ENCODE data around the gene EREG.
A peak's percentile ranks its signal among the peaks of the same experiment; 100 is the strongest.

The EREG gene

GRCh38 chr4:74366367-74366911 lies 1.5 kb downstream of the EREG start:
- Mint-ChIP-seq H3K36me3 (peaks cover 0 to 3% of the 10 kb centered on the region in 2 donors), H3K27me3 (peaks cover 33 to 42% of the 10 kb centered on the region in 2 donors), H3K9me3 (no peaks in the 10 kb centered on the region), H3K27ac (no peak overlapping the region), H3K4me1 (peaks cover 15 to 19% of the 10 kb centered on the region in 2 donors), H3K4me3 (no peak overlapping the region)
- ATAC-seq (replicated peaks): no peak
- DNase-seq: no peak

- peaks cover 0 to 3% of the 10 kb centered on the region in 2 donors for H3K36me3 Mint-ChIP-seq
- H3K27ac Mint-ChIP-seq: no peak overlapping the region
- peaks cover 33 to 37% of the 10 kb centered on the region in 2 donors for H3K27me3 Mint-ChIP-seq
- H3K4me1 Mint-ChIP-seq: peaks cover 15 to 19% of the 10 kb centered on the region in 2 donors
- H3K4me3 Mint-ChIP-seq: no peak overlapping the region
- no peaks in the 10 kb centered on the region for H3K9me3 Mint-ChIP-seq
- DNase-seq: no peak
- ATAC-seq (replicated peaks): no peak
Measured at GRCh38 chr4:74367656-74368290, 2.8 kb downstream of the EREG start.

- ATAC-seq (replicated peaks) (no peak), DNase-seq (no peak)
- H3K36me3 Mint-ChIP-seq: no peaks in the 10 kb centered on the region
- peaks cover 15 to 19% of the 10 kb centered on the region in 2 donors for H3K4me1 Mint-ChIP-seq
- H3K27ac Mint-ChIP-seq: no peak overlapping the region
- peaks cover 28 to 30% of the 10 kb centered on the region in 2 donors for H3K27me3 Mint-ChIP-seq
- no peak overlapping the region for H3K4me3 Mint-ChIP-seq
- H3K9me3 Mint-ChIP-seq: no peaks in the 10 kb centered on the region
Measured at GRCh38 chr4:74368596-74368995, 3.7 kb downstream of the EREG start.

GRCh38 chr4:74369855-74370254 lies 4.9 kb downstream of the EREG start:
- H3K27me3 Mint-ChIP-seq: peaks cover 16 to 18% of the 10 kb centered on the region in 2 donors
- H3K9me3 Mint-ChIP-seq: no peaks in the 10 kb centered on the region
- no peaks in the 10 kb centered on the region for H3K36me3 Mint-ChIP-seq
- DNase-seq (no peak), ATAC-seq (replicated peaks) (no peak)
- H3K4me3 Mint-ChIP-seq: no peak overlapping the region
- H3K4me1 Mint-ChIP-seq: peaks cover 5 to 6% of the 10 kb centered on the region in 2 donors
- no peak overlapping the region for H3K27ac Mint-ChIP-seq

GRCh38 chr4:74370912-74371311 lies 6.0 kb downstream of the EREG start:
- H3K36me3 Mint-ChIP-seq: no peaks in the 10 kb centered on the region
- H3K9me3 Mint-ChIP-seq: no peaks in the 10 kb centered on the region
- H3K4me3 Mint-ChIP-seq: no peak overlapping the region
- no peaks in the 10 kb centered on the region for H3K4me1 Mint-ChIP-seq
- ATAC-seq (replicated peaks) (peak; percentile 95 to 97), DNase-seq (peak; percentile 15)
- no peak overlapping the region for H3K27ac Mint-ChIP-seq
- H3K27me3 Mint-ChIP-seq: peaks cover 7 to 11% of the 10 kb centered on the region in 2 donors

GRCh38 chr4:74374128-74374527 lies 9.2 kb downstream of the EREG start:
- no peak for DNase-seq
- Mint-ChIP-seq H3K4me3 (no peak overlapping the region), H3K9me3 (no peaks in the 10 kb centered on the region), H3K27ac (no peak overlapping the region), H3K4me1 (no peaks in the 10 kb centered on the region), H3K36me3 (no peaks in the 10 kb centered on the region), H3K27me3 (peaks cover 0 to 17% of the 10 kb centered on the region in 2 donors)
- ATAC-seq (replicated peaks): no peak

GRCh38 chr4:74374561-74375327 lies 9.8 kb downstream of the EREG start:
- no peaks in the 10 kb centered on the region for H3K9me3 Mint-ChIP-seq
- H3K27ac Mint-ChIP-seq: no peak overlapping the region
- H3K36me3 Mint-ChIP-seq: no peaks in the 10 kb centered on the region
- ATAC-seq (replicated peaks) (no peak), DNase-seq (no peak)
- no peak overlapping the region for H3K4me3 Mint-ChIP-seq
- peaks cover 0 to 17% of the 10 kb centered on the region in 2 donors for H3K27me3 Mint-ChIP-seq
- no peaks in the 10 kb centered on the region for H3K4me1 Mint-ChIP-seq

- Mint-ChIP-seq H3K27me3 (peaks cover 0 to 12% of the 10 kb centered on the region in 2 donors), H3K4me1 (no peaks in the 10 kb centered on the region), H3K4me3 (no peak overlapping the region), H3K27ac (no peak overlapping the region), H3K9me3 (no peaks in the 10 kb centered on the region), H3K36me3 (no peaks in the 10 kb centered on the region)
- DNase-seq (no peak), ATAC-seq (replicated peaks) (no peak)
Measured at GRCh38 chr4:74375824-74376426, 11.0 kb downstream of the EREG start.

- Mint-ChIP-seq H3K4me1 (no peaks in the 10 kb centered on the region), H3K9me3 (no peaks in the 10 kb centered on the region), H3K4me3 (no peak overlapping the region), H3K27ac (no peak overlapping the region), H3K36me3 (no peaks in the 10 kb centered on the region), H3K27me3 (peaks cover 0 to 6% of the 10 kb centered on the region in 2 donors)
- ATAC-seq (replicated peaks): peak; percentile 64 to 68
- no peak for DNase-seq
Measured at GRCh38 chr4:74376888-74377483, 12.0 kb downstream of the EREG start.

- ATAC-seq (replicated peaks) (no peak), DNase-seq (no peak)
- Mint-ChIP-seq H3K4me3 (no peak overlapping the region), H3K9me3 (no peaks in the 10 kb centered on the region), H3K4me1 (no peaks in the 10 kb centered on the region), H3K27me3 (peaks cover 0 to 12% of the 10 kb centered on the region in 2 donors), H3K36me3 (no peaks in the 10 kb centered on the region), H3K27ac (no peak overlapping the region)
Measured at GRCh38 chr4:74377714-74378113, 12.8 kb downstream of the EREG start.

GRCh38 chr4:74378573-74378972 lies 13.6 kb downstream of the EREG start:
- H3K27me3 Mint-ChIP-seq: peaks cover 0 to 12% of the 10 kb centered on the region in 2 donors
- DNase-seq (no peak), ATAC-seq (replicated peaks) (no peak)
- H3K36me3 Mint-ChIP-seq: no peaks in the 10 kb centered on the region
- H3K9me3 Mint-ChIP-seq: no peaks in the 10 kb centered on the region
- H3K4me1 Mint-ChIP-seq: no peaks in the 10 kb centered on the region
- no peak overlapping the region for H3K27ac Mint-ChIP-seq
- H3K4me3 Mint-ChIP-seq: no peak overlapping the region

- H3K4me3 Mint-ChIP-seq: no peak overlapping the region
- no peaks in the 10 kb centered on the region for H3K4me1 Mint-ChIP-seq
- peaks cover 0 to 12% of the 10 kb centered on the region in 2 donors for H3K27me3 Mint-ChIP-seq
- no peaks in the 10 kb centered on the region for H3K9me3 Mint-ChIP-seq
- DNase-seq (no peak), ATAC-seq (replicated peaks) (no peak)
- no peaks in the 10 kb centered on the region for H3K36me3 Mint-ChIP-seq
- H3K27ac Mint-ChIP-seq: no peak overlapping the region
Measured at GRCh38 chr4:74379912-74380311, 15.0 kb downstream of the EREG start.

- Mint-ChIP-seq H3K36me3 (no peaks in the 10 kb centered on the region), H3K27ac (no peak overlapping the region), H3K9me3 (no peaks in the 10 kb centered on the region), H3K4me1 (no peaks in the 10 kb centered on the region), H3K27me3 (peaks cover 0 to 6% of the 10 kb centered on the region in 2 donors), H3K4me3 (no peak overlapping the region)
- DNase-seq: no peak
- ATAC-seq (replicated peaks): no peak
Measured at GRCh38 chr4:74385386-74385785, 20.4 kb downstream of the EREG start.

GRCh38 chr4:74386159-74386558 lies 21.2 kb downstream of the EREG start:
- H3K4me3 Mint-ChIP-seq: no peak overlapping the region
- no peaks in the 10 kb centered on the region for H3K4me1 Mint-ChIP-seq
- H3K36me3 Mint-ChIP-seq: no peaks in the 10 kb centered on the region
- H3K27ac Mint-ChIP-seq: no peak overlapping the region
- ATAC-seq (replicated peaks) (no peak), DNase-seq (no peak)
- peaks cover 0 to 6% of the 10 kb centered on the region in 2 donors for H3K27me3 Mint-ChIP-seq
- no peaks in the 10 kb centered on the region for H3K9me3 Mint-ChIP-seq

All from stimulated activated naive B cell treated with anti-CD40 and anti-IgM and Interleukin-4, amounts not matched to agents 10 μg/mL and 1 μg/mL and 100 μg/mL, for 72 hours (primary cell).